HEK293 (cell line): ENCODE results near the gene NUB1.

ENCODE experiments used
- CTCF ChIA-PET: fragments of 350-600 bp; formaldehyde crosslinking; extraction: SDS; loops from one replicate; lab custom pipeline; 2021; ENCODE audit warnings: antibody characterized with exemption; lab: Yijun Ruan, JAX
- POLR2A ChIA-PET: fragments of 300-600 bp; formaldehyde crosslinking; extraction: SDS; loops from one replicate; lab custom pipeline; 2020; ENCODE audit warnings: antibody characterized with exemption, inconsistent platforms; lab: Yijun Ruan, JAX
- H3K27ac ChIP-seq: fragments of 200-500 bp; sonication (Bioruptor generic); 2 replicates; pipeline ENCODE4 v1.5.1; 2014; ENCODE audit warnings: low read depth, low read length, control low read depth, inconsistent platforms; ENCODE audit errors: extremely low read depth
- H3K36me3 ChIP-seq, 2 experiments: fragments of 200-500 bp in 1 of 2; sonication (Bioruptor generic) in 1 of 2; 1 replicate in 1 of 2; 2 replicates in 1 of 2; pipeline ENCODE4 v1.5.1; 2014 to 2017; ENCODE audit warnings: inconsistent platforms in 2 of 2, low read length in 2 of 2; ENCODE audit not compliant: control insufficient read depth in 2 of 2, insufficient read depth in 1 of 2
- H3K4me1 ChIP-seq: fragments of 200-500 bp; sonication (Bioruptor generic); 2 replicates; pipeline ENCODE4 v1.5.1; 2014; ENCODE audit warnings: mild to moderate bottlenecking, low read length, inconsistent platforms; ENCODE audit not compliant: control insufficient read depth, insufficient read depth
- H3K4me3 ChIP-seq: 2 replicates; pipeline ENCODE4 v1.5.1; 2011; ENCODE audit warnings: low read depth, mild to moderate bottlenecking, control low read depth, low read length, moderate library complexity
- H3K9me3 ChIP-seq: fragments of 200-500 bp; sonication (Bioruptor generic); 2 replicates; pipeline ENCODE4 v1.5.1; 2014; ENCODE audit warnings: low read depth, low read length, inconsistent platforms; ENCODE audit not compliant: control insufficient read depth, insufficient read depth
- BCL11B ChIP-seq: fragments of 450-650 bp; formaldehyde crosslinking; IDR thresholded peaks from 2 replicates; pipeline ENCODE4 v1.5.1; 2016; ENCODE audit warnings: low read depth, missing biosample characterization, missing genetic modification characterization
- GLIS2 ChIP-seq: fragments of 450-650 bp; formaldehyde crosslinking; IDR thresholded peaks from 2 replicates; pipeline ENCODE4 v1.5.1; 2016; ENCODE audit warnings: missing biosample characterization, missing genetic modification characterization
- HOXD13 ChIP-seq: sonication (generic); formaldehyde crosslinking; IDR thresholded peaks from 2 replicates; pipeline ENCODE4 v1.8.0; 2022; ENCODE audit warnings: missing genetic modification reagents, borderline replicate concordance
- KLF1 ChIP-seq: fragments of 450-650 bp; formaldehyde crosslinking; IDR thresholded peaks from 2 replicates; pipeline ENCODE4 v1.5.1; 2016; ENCODE audit warnings: missing biosample characterization, missing genetic modification characterization
- KLF16 ChIP-seq: fragments of 450-650 bp; formaldehyde crosslinking; IDR thresholded peaks from 2 replicates; pipeline ENCODE4 v1.5.1; 2017; ENCODE audit warnings: missing biosample characterization, missing genetic modification characterization
- KLF7 ChIP-seq: fragments of 450-650 bp; formaldehyde crosslinking; IDR thresholded peaks from 2 replicates; pipeline ENCODE4 v1.5.1; 2016; ENCODE audit warnings: missing biosample characterization, missing genetic modification characterization, borderline replicate concordance
- SETDB1 ChIP-seq: IDR thresholded peaks from one replicate; pipeline ENCODE4 v1.6.1; 2017; ENCODE audit warnings: mild to moderate bottlenecking, low read length, moderate library complexity, mixed read lengths; ENCODE audit not compliant: insufficient read length
- TCF7L2 ChIP-seq: IDR thresholded peaks from 2 replicates; pipeline ENCODE4 v1.6.1; 2011; ENCODE audit warnings: low read depth, mild to moderate bottlenecking, inconsistent platforms, low read length, moderate library complexity, borderline replicate concordance
- ZNF121 ChIP-seq: fragments of 450-650 bp; formaldehyde crosslinking; IDR thresholded peaks from 2 replicates; pipeline ENCODE4 v1.5.1; 2016; ENCODE audit warnings: missing biosample characterization, missing genetic modification characterization
- ZNF214 ChIP-seq: fragments of 450-650 bp; formaldehyde crosslinking; IDR thresholded peaks from 2 replicates; pipeline ENCODE4 v1.5.1; 2017; ENCODE audit warnings: missing biosample characterization, mild to moderate bottlenecking, missing genetic modification characterization, borderline replicate concordance
- ZNF302 ChIP-seq: fragments of 450-650 bp; formaldehyde crosslinking; IDR thresholded peaks from 2 replicates; pipeline ENCODE4 v1.5.1; 2016; ENCODE audit warnings: missing biosample characterization, missing genetic modification characterization, low read depth
- ZNF311 ChIP-seq: fragments of 450-650 bp; formaldehyde crosslinking; IDR thresholded peaks from 2 replicates; pipeline ENCODE4 v1.5.1; 2017; ENCODE audit warnings: missing biosample characterization, missing genetic modification characterization, borderline replicate concordance
- ZNF37A ChIP-seq: fragments of 450-650 bp; IDR thresholded peaks from 2 replicates; pipeline ENCODE4 v1.5.1; 2018; ENCODE audit warnings: missing biosample characterization, missing genetic modification characterization
- ZNF513 ChIP-seq: fragments of 450-650 bp; IDR thresholded peaks from 2 replicates; pipeline ENCODE4 v1.5.1; 2018; ENCODE audit warnings: missing biosample characterization, missing genetic modification characterization
- ZNF549 ChIP-seq: fragments of 450-650 bp; IDR thresholded peaks from 2 replicates; pipeline ENCODE4 v1.5.1; 2018; ENCODE audit warnings: missing biosample characterization, missing genetic modification characterization, mild to moderate bottlenecking, inconsistent platforms, moderate library complexity
- ZNF555 ChIP-seq: fragments of 450-650 bp; formaldehyde crosslinking; conservative IDR thresholded peaks from 2 replicates; pipeline ENCODE4 v1.5.1; 2017; ENCODE audit warnings: missing biosample characterization, mild to moderate bottlenecking, missing genetic modification characterization, inconsistent platforms
- ZNF561 ChIP-seq: fragments of 450-650 bp; IDR thresholded peaks from 2 replicates; pipeline ENCODE4 v1.5.1; 2018; ENCODE audit warnings: missing biosample characterization, missing genetic modification characterization, borderline replicate concordance
- ZNF571 ChIP-seq: fragments of 450-650 bp; formaldehyde crosslinking; IDR thresholded peaks from 2 replicates; pipeline ENCODE4 v1.5.0; 2017; ENCODE audit warnings: missing biosample characterization, missing genetic modification characterization
- ZNF585B ChIP-seq: fragments of 450-650 bp; formaldehyde crosslinking; IDR thresholded peaks from 2 replicates; pipeline ENCODE4 v1.5.1; 2016; ENCODE audit warnings: missing biosample characterization, missing genetic modification characterization
- ZNF596 ChIP-seq: fragments of 450-650 bp; IDR thresholded peaks from 2 replicates; pipeline ENCODE4 v1.5.0; 2018; ENCODE audit warnings: missing biosample characterization, mild to moderate bottlenecking, missing genetic modification characterization, moderate library complexity
- ZNF747 ChIP-seq: fragments of 450-650 bp; formaldehyde crosslinking; IDR thresholded peaks from 2 replicates; pipeline ENCODE4 v1.5.1; 2016; ENCODE audit warnings: missing biosample characterization, missing genetic modification characterization
- TF ChIP-seq, protein P1 (sequence below): fragments of 450-650 bp; formaldehyde crosslinking; IDR thresholded peaks from 2 replicates; pipeline ENCODE4 v1.5.1; 2016; ENCODE audit warnings: missing biosample characterization, missing genetic modification characterization

The NUB1 gene

DNA sequence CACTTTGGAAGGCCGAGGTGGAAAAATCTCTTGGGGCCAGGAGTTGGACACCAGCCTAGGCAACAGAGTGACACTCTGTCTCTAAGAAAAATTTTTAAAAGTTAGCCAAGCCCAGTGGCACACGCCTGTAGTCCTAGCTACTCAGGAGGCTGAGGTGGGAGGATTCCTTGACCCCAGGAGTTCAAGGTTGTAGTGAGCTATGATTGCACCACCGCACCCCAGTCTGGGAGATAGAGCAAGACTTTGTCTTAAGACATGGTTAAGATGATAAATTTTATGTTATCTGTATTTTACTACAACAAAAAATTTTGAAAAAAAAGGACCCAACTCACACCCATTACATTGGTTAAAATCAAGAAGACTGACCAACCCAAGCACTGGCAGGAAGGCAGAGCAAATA, 48.8 kb upstream of the NUB1 start:
- Histone ChIP-seq H3K36me3 (no peaks in the 10 kb centered on the region), H3K27ac (no peak overlapping the region), H3K9me3 (no peaks in the 10 kb centered on the region), H3K4me3 (no peak overlapping the region), H3K4me1 (no peaks in the 10 kb centered on the region)
- ChIA-PET POLR2A (no interaction called here), CTCF (interaction anchor here (0.6 kb wide), 1 partner anchor 49 kb away, joined by 5 read pairs; no protein-coding TSS in a partner anchor)
- TF ChIP-seq KLF7 (tag by site-specific recombination) (no peak), ZNF311 (tag by site-specific recombination) (no peak), ZNF585B (no peak), ZNF214 (tag by site-specific recombination) (no peak), BCL11B (no peak), KLF16 (tag by site-specific recombination) (no peak), TCF7L2 (no peak), ZNF121 (tag by site-specific recombination) (no peak), GLIS2 (tag by site-specific recombination) (no peak), ZNF37A (tag by site-specific recombination) (no peak), ZNF561 (tag by site-specific recombination) (no peak), ZNF549 (tag by site-specific recombination) (no peak), ZNF302 (tag by site-specific recombination) (no peak)

DNA sequence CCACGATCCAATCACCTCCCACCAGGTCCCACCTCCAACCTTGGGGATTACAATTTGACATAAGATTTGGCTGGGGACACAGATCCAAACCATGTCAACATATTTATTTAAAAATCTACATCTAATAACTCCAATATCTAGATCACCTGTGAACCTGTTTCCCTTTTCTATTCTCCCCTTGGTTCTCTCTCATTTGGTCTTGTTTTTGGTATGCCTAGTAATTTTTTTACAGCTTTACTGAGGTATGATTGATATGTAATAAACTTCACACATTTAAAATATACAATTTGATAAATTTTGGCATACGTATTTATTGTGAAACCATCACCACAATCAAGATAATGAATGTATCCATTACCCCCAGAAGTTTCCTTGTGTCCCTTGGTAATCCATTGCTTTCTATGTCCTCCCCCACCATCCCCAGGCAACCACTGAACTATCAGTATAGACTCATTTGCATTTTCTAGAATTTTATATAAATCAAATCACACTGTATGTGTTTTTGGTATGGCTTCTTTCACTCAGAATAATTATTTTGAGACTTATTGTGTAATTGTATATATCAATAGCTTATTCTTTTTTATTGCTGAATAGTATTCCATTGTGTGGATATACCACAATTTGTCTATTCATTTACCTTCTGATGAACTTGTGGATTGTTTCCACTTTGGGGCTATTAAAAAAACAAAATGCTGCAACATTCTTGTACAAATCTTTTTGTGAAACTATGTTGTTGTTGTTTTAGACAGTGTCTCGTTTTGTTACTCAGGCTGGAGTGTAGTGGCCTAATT, 45.2 kb upstream of the NUB1 start:
- ChIA-PET POLR2A (no interaction called here), CTCF (interaction anchor here (0.6 to 1.4 kb wide), 2 partner anchors 52 to 134 kb away, joined by 3 to 7 read pairs; no protein-coding TSS in a partner anchor)
- Histone ChIP-seq H3K4me3 (no peak overlapping the region), H3K4me1 (no peaks in the 10 kb centered on the region), H3K9me3 (no peaks in the 10 kb centered on the region), H3K36me3 (no peaks in the 10 kb centered on the region), H3K27ac (no peak overlapping the region)
- TF ChIP-seq, protein P1, sequence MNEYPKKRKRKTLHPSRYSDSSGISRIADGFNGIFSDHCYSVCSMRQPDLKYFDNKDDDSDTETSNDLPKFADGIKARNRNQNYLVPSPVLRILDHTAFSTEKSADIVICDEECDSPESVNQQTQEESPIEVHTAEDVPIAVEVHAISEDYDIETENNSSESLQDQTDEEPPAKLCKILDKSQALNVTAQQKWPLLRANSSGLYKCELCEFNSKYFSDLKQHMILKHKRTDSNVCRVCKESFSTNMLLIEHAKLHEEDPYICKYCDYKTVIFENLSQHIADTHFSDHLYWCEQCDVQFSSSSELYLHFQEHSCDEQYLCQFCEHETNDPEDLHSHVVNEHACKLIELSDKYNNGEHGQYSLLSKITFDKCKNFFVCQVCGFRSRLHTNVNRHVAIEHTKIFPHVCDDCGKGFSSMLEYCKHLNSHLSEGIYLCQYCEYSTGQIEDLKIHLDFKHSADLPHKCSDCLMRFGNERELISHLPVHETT (tag by site-specific recombination) = no peak
- no peak for TF ChIP-seq ZNF747 (tag by site-specific recombination)
- TF ChIP-seq ZNF555 (tag by site-specific recombination) = no peak
- no peak for TF ChIP-seq ZNF513 (tag by site-specific recombination)
- TF ChIP-seq ZNF596 (tag by site-specific recombination) = no peak
- TF ChIP-seq ZNF571 (tag by site-specific recombination) = no peak
- no peak for TF ChIP-seq KLF1 (tag by site-specific recombination)
- peak; percentile 92 for TF ChIP-seq SETDB1
- TF ChIP-seq HOXD13 (CRISPR knock-in tag) = no peak
